CD4-positive, alpha-beta T cell (primary cell): ENCODE measurements around the gene CA11. TPM values are rescaled to one million over a fixed set of nuclear protein-coding genes. Genes with fewer than 3 reads are reported as not detected.
A peak's percentile ranks its signal among the peaks of the same experiment; 100 is the strongest.
"Not testable (repeated sequence)": the region's sequence is repeated elsewhere in the genome, so short reads cannot be mapped to it uniquely, and the experiment has no call there.

Experiments used
- ATAC-seq: fragments of 200-7000 bp; cut with Tn5 transposase; one replicate; pipeline ENCODE4 v1.10.0; 2022; ENCODE audit warnings: mild to moderate bottlenecking; ENCODE audit not compliant: poor library complexity
- CTCF ChIA-PET: fragments of 350-600 bp; sonication (Branson Sonifier 250); formaldehyde crosslinking; loops from one replicate; lab custom pipeline; 2021; ENCODE audit warnings: antibody characterized with exemption, inconsistent platforms; lab: Charles Lee
- POLR2A ChIA-PET: fragments of 350-600 bp; sonication (Branson Sonifier 250); formaldehyde crosslinking; loops from one replicate; lab custom pipeline; 2021; ENCODE audit warnings: antibody characterized with exemption, inconsistent platforms; lab: Charles Lee
- DNase-seq, 14 experiments: peaks; one replicate each; pipeline ENCODE4 v3.0.0-alpha.2; 2013 to 2020; ENCODE audit warnings: mixed read lengths in 2 of 14
- H3K27ac ChIP-seq, 2 donors: one replicate each; pipeline versions ENCODE4 v1.5.1 to v1.7.0; 2013; ENCODE audit warnings: low read length in 2 of 2, low read depth in 1 of 2, mild to moderate bottlenecking in 1 of 2
- H3K27me3 ChIP-seq, 2 experiments: 1 replicate in 1 of 2; 2 replicates in 1 of 2; pipeline versions ENCODE4 v1.6.1 to v1.7.0; 2013; ENCODE audit warnings: low read length in 2 of 2, control low read depth in 1 of 2, mild to moderate bottlenecking in 1 of 2, moderate library complexity in 1 of 2; ENCODE audit not compliant: insufficient read depth in 2 of 2, control insufficient read depth in 1 of 2
- H3K36me3 ChIP-seq: one replicate; pipeline ENCODE4 v1.6.1; 2013; ENCODE audit warnings: low read length, control low read depth; ENCODE audit not compliant: insufficient read depth
- H3K4me1 ChIP-seq: one replicate; pipeline ENCODE4 v1.6.1; 2013; ENCODE audit warnings: low read length, control low read depth; ENCODE audit not compliant: insufficient read depth
- H3K4me3 ChIP-seq: one replicate; pipeline ENCODE4 v1.5.1; 2013; ENCODE audit warnings: mild to moderate bottlenecking, low read length, moderate library complexity
- H3K9me3 ChIP-seq, 2 experiments: 1 replicate in 1 of 2; 2 replicates in 1 of 2; pipeline versions ENCODE4 v1.6.1 to v1.7.0; 2013; ENCODE audit warnings: low read length in 2 of 2, mild to moderate bottlenecking in 2 of 2, control low read depth in 1 of 2, moderate library complexity in 1 of 2; ENCODE audit not compliant: control insufficient read depth in 1 of 2, insufficient read depth in 1 of 2
- H3K27ac Mint-ChIP-seq: one replicate; pipeline ENCODE4 v1.8.0; 2020; ENCODE audit warnings: mixed read lengths
- H3K27me3 Mint-ChIP-seq: one replicate; pipeline ENCODE4 v1.8.0; 2021; ENCODE audit warnings: mixed read lengths
- H3K36me3 Mint-ChIP-seq: one replicate; pipeline ENCODE4 v1.8.0; 2021; ENCODE audit warnings: low read depth, mixed read lengths
- H3K4me1 Mint-ChIP-seq: one replicate; pipeline ENCODE4 v1.8.0; 2021; ENCODE audit warnings: low read depth, mixed read lengths
- H3K4me3 Mint-ChIP-seq: one replicate; pipeline ENCODE4 v1.8.0; 2020; ENCODE audit warnings: mild to moderate bottlenecking, mixed read lengths
- H3K9me3 Mint-ChIP-seq: one replicate; pipeline ENCODE4 v1.8.0; 2020; ENCODE audit warnings: mixed read lengths
- CTCF ChIP-seq: fragments of 200-600 bp; IDR thresholded peaks from one replicate; pipeline ENCODE4 v1.8.0; 2022; ENCODE audit warnings: antibody characterized with exemption, mild to moderate bottlenecking
- intact Hi-C, 2 experiments: fragments of 100-400 bp; cut with DNase I in 1 of 2; cut with micrococcal nuclease in 1 of 2; formaldehyde crosslinking; loops; one replicate each; pipeline versions ENCODE4 v1.15.1 to v1.9.0; 2023 to 2025; cut with DNase I, micrococcal nuclease
- total RNA-seq, 174 experiments: library from RNA in 2 of 174; stranded (reverse) in 2 of 174; gene quantifications; one replicate each; pipeline ENCODE4 v1.2.3 and lab custom pipeline; 2021 to 2026

Gene CA11
- total RNA-seq, 2 experiments from 2014 or later: 11.0 to 12.4 TPM

- ATAC-seq (no peak), DNase-seq (peak in 6 of 14 experiments; percentile 14 to 55 (median 30))
- Histone ChIP-seq H3K9me3 (no peaks in the 10 kb centered on the region), H3K4me3 (no peak overlapping the region), H3K27ac (no peak overlapping the region), H3K27me3 (no peaks in the 10 kb centered on the region), H3K4me1 (no peaks in the 10 kb centered on the region), H3K36me3 (no peaks in the 10 kb centered on the region)
- no peaks in the 10 kb centered on the region for H3K27me3 Mint-ChIP-seq
- no peaks in the 10 kb centered on the region for H3K4me1 Mint-ChIP-seq
- ChIA-PET POLR2A (no interaction called here), CTCF (no interaction called here)
- no peak overlapping the region for H3K4me3 Mint-ChIP-seq
- no peaks in the 10 kb centered on the region for H3K36me3 Mint-ChIP-seq
- H3K27ac Mint-ChIP-seq: no peak overlapping the region
- H3K9me3 Mint-ChIP-seq: no peaks in the 10 kb centered on the region
- intact Hi-C loops: no loop called here
- no peak for TF ChIP-seq CTCF
These were observed 37.4 kb upstream of the CA11 start for GRCh38 chr19:48683349-48683748.

GRCh38 chr19:48681127-48681470, 35.1 kb upstream of the CA11 start:
- Mint-ChIP-seq H3K27ac (no peak overlapping the region), H3K9me3 (no peaks in the 10 kb centered on the region), H3K4me3 (no peak overlapping the region), H3K27me3 (no peaks in the 10 kb centered on the region), H3K4me1 (no peaks in the 10 kb centered on the region), H3K36me3 (no peaks in the 10 kb centered on the region)
- H3K27me3 ChIP-seq: no peaks in the 10 kb centered on the region
- H3K36me3 ChIP-seq: no peaks in the 10 kb centered on the region
- DNase-seq (no peak), ATAC-seq (no peak)
- no peak overlapping the region for H3K27ac ChIP-seq
- intact Hi-C loops: no loop called here
- H3K4me3 ChIP-seq: no peak overlapping the region
- POLR2A ChIA-PET: no interaction called here
- CTCF ChIA-PET: no interaction called here
- H3K4me1 ChIP-seq: no peaks in the 10 kb centered on the region
- TF ChIP-seq CTCF: no peak
- no peaks in the 10 kb centered on the region for H3K9me3 ChIP-seq

GRCh38 chr19:48680436-48681126, 34.6 kb upstream of the CA11 start:
- no peaks in the 10 kb centered on the region for H3K36me3 Mint-ChIP-seq
- DNase-seq: no peak
- no peak overlapping the region for H3K27ac Mint-ChIP-seq
- no peak overlapping the region for H3K4me3 ChIP-seq
- H3K9me3 ChIP-seq: no peaks in the 10 kb centered on the region
- ChIA-PET POLR2A (no interaction called here), CTCF (no interaction called here)
- peaks cover 2% of the 10 kb centered on the region for H3K4me1 ChIP-seq
- intact Hi-C loops: no loop called here
- ATAC-seq: no peak
- H3K27me3 ChIP-seq: no peaks in the 10 kb centered on the region
- H3K27me3 Mint-ChIP-seq: no peaks in the 10 kb centered on the region
- peaks cover under 1% of the 10 kb centered on the region for H3K4me1 Mint-ChIP-seq
- no peak for TF ChIP-seq CTCF
- H3K4me3 Mint-ChIP-seq: no peak overlapping the region
- H3K9me3 Mint-ChIP-seq: no peaks in the 10 kb centered on the region
- H3K36me3 ChIP-seq: no peaks in the 10 kb centered on the region
- no peak overlapping the region for H3K27ac ChIP-seq

GRCh38 chr19:48680006-48680405, 34.0 kb upstream of the CA11 start:
- H3K9me3 Mint-ChIP-seq, CTCF ChIA-PET, H3K27ac ChIP-seq, H3K4me1 Mint-ChIP-seq, H3K9me3 ChIP-seq, POLR2A ChIA-PET, H3K4me3 ChIP-seq, H3K4me3 Mint-ChIP-seq, H3K4me1 ChIP-seq, H3K36me3 ChIP-seq, intact Hi-C loops, ATAC-seq, H3K36me3 Mint-ChIP-seq, DNase-seq, H3K27ac Mint-ChIP-seq, H3K27me3 Mint-ChIP-seq, H3K27me3 ChIP-seq: not testable (repeated sequence)
